EL (cell line): ENCODE measurements around the gene HRNR.
"Not testable (repeated sequence)": the region's sequence is repeated elsewhere in the genome, so short reads cannot be mapped to it uniquely, and the experiment has no call there.

Experiments
- DNase-seq: peaks from one replicate; pipeline ENCODE4 v3.0.0-alpha.2; 2016

Gene HRNR

DNA sequence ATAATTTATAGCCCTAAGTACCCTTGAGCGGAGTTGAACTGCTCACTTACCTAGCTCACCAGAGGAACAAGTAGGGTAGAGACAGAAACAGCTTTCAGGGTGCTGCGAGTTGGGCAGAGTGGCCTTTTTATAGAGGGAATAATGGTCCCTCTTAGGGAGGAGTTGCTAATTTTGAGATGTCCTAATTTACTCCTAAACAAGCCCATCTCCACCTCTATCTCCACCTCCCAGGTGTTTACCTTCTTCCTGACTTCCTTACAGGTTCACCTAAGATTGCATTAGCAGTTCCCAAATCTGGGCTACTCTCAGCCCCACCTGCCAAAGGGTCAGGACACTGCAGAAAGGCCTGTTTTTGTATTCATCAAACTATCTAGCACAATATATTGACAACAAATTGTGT, at the start of gene HRNR:
HRNR (minus strand) TSS at position 101 of the 400 bp plus-strand sequence. CDS start 940 bp downstream, outside the sequence.
- DNase-seq = no peak

DNA sequence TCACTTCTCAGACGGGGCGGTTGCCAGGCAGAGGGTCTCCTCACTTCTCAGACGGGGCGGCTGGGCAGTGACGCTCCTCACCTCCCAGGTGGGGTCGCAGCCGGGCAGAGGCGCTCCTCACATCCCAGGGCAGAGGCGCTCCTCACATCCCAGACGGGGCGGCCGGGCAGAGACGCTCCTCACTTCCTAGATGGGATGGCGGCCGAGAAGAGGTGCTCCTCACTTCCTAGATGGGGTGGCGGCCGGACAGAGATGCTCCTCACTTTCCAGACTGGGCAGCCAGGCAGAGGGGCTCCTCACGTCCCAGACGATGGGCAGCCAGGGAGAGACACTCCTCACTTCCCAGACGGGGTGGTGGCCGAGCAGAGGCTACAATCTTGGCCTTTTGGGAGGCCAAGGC, 32.4 kb upstream of the HRNR start:
- not testable (repeated sequence) for DNase-seq

DNA sequence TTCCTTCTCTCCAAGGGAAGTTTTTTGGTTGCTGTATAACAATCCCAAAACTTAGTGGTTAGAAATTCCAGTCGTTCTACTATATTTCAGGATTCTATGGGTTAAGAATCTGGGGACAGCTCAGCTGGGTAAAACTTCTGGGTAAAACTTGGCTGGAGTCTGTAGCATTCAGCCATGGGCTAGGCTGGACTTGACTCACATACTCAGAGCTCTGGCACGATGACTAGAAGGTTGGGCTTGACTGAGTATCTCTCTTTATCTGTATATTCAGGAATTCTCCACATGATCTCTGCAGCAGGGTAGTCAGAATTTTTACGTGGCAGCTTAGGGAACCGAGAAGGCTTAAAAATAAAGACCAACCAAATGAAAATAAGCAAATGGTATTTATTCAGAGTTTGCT, 28.2 kb upstream of the HRNR start:
- DNase-seq = peak; percentile 40

DNA sequence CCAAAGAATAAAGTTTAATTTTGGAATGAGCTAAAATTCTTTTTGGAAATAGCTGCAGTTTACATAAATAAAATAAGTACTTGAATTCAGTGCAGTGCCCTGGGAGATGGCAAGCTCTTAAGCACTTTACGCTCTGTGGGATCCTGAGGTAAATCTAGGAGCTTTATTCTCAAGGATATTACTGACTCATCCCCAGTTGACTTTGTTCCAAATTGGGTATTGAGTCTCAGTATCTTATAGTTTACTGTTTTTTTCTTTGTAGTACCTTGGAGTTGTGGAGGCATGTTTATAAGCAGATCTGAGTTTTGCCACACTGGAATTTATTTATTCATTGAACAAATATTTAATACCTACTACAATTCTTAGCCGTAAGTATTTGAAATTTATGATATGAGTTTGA, 27.4 kb upstream of the HRNR start:
- DNase-seq = peak; percentile 27

DNA sequence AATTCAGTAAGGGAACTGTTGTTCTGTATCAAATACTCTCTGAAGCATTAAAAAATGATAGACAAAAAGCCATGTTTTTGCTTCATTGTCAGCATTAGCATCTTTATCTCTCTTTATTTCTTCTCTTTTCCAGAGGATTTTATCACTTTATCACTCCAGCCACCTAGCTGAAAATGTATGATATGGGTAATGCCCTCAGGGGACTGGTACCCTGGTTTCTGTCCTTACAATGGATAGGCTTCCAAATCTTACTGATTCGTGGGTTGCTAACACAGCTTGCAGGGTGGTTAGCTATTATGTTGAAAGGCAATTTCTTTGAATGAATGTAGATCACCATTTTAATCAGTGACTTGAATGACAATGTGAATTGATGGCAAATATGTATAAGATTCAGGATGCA, 23.3 kb upstream of the HRNR start:
- no peak for DNase-seq

DNA sequence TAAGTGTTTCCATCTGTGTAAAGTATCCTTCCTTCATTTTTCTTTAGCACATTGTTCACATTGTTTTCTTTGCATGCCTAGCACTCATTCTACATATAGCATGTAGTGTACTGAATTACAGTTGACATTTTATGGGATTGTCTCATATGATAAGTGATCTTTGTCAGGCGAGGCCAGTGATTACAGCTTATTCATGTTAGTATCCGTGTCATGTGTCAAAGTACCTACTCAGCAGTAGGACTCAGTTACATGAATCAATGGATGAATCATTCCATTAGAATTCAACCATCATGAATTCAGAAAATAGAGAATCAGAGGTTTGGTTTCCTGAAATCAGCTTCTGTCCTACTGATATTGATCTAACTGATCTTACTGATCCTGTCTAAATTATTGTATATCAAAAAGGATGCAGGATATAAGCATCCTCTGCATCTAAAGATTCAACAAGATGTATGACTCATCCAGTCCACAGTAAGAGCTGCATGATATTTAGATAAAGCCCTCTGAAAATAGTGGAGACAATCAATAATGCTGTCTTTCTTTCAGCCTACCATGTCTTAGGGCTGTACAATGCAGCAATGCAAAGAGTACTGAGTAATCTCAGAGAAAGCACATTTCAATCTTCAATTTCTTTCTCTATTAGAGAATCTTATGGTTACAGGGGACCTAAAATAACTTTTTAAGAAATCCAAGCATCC, 20.7 kb upstream of the HRNR start:
- peak; percentile 45 for DNase-seq

DNA sequence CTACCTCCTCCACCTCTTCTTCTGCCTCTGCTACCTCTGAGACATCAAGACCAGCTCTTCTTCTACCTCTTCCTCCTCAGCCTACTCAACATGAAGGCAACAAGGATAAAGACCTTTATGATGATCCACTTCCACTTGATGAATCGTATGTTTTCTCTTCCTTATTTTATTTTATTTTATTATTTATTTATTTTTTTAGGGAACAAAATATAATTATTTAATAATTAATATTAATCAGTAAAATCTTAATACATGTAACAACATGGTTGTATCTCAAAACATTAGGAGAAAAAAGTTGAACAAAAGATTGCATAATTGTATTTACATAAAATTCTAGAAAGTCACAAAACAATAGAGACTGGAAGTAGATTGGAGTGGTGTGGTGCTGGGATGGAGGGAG, 13.1 kb upstream of the HRNR start:
- no peak for DNase-seq

DNA sequence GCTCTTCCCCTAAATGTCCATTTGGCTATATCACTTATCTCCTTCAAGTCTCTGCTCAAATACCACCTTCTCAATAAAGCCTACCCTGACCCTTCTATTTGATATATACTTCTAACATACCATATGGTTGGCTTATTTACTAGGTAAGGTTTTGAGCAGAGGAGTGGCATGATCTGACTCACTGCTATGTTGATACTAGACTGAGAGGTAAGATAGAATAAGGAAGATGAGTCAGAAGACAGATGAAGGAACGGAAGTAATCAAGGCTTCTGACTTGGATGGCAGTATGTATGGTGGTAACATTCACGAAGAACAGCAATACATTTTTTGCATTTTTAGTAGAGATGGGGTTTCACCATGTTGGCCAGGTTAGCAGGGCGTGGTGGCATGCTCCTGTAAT, 4.8 kb upstream of the HRNR start:
- DNase-seq = no peak

DNA sequence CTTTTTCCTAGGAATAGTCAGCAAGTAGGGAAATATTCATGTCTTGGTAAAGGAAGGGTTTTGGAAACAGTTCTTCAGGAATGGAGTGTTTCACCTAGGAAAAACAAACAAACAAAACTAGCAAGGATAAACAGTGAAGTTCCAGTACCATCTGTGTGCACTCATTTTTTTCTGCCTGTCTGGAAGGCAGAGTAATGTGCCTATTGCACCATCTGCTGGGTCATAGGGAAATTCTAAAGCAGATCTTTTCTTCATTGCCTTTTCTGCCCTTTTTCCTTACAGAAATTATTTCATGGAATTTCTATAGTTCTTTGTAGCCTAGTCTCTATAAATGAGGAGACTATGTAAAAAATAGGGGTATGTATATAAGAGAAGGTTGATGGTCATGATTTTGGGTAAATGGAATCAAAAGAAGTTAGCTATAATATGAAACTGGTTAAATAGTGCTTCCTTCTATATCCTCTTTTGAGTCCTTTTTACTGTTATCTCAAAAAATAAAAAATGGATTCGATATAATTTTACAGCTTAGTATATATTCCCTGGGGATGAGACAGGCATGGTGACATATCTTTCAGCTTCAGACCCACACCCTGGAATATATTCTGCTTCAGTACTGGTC, 3.4 kb upstream of the HRNR start:
- no peak for DNase-seq

DNA sequence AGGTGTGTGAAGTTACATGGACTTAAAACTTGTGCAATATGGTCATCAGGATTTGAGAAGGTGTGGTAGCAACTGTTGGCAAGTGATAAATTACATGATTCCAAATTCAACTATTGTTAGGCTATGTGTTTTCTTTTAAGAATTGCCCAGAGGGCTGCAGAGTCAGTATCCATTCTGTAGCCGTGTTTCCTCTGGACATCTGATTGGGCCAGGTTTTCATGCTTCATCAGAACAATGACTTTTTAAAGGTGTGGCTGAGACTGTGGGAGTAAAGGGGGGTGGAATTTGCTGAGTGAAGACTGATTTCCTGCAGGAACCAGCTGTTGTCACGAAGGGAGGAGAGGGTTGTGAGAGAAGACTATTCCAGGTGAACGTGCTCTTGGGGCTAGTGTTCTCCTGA, 1.7 kb upstream of the HRNR start:
- DNase-seq = no peak

DNA sequence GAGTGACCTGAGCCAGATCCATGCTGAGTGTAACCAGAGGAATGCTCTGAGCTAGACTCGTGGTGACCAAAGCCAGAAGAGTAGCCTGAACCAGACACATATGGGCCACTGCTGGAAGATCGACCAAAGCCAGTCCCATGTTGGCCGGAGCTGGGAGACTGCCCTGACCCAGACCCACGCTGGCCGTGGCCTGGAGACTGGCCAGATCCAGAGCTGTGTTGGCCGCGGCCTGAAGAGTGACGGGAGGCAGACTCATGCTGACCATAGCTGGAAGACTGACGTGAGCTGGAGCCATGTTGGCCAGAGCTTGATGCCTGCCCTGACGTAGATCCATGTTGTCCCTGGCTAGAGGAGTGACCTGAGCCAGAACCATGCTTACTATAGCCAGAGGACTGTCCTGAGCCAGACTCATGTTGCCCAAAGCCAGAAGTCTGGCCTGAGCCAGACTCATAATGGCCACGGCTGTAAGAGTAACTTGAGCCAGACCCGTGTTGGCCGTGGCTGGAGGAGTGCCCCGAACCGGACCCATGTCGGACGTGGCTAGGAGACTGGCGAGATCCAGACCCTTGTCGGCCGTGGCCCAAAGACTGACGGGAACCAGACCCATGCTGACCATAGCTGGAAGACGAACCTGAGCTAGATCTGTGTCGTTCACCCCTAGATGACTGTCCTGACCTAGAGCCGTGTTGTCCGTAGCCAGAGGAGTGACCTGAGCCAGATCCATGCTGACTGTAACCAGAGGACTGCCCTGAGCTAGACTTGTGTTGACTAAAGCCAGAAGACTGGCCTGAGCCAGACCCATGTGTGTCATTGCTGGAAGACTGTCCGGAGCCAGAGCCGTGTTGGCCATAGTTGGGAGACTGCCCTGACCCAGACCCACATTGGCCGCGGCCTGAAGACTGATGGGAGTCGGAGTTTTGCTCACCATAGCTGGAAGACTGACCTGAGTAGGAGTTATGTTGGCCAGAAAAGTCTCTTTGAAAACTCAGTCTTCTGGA, 3.5 kb downstream of the HRNR start:
- DNase-seq = no peak

DNA sequence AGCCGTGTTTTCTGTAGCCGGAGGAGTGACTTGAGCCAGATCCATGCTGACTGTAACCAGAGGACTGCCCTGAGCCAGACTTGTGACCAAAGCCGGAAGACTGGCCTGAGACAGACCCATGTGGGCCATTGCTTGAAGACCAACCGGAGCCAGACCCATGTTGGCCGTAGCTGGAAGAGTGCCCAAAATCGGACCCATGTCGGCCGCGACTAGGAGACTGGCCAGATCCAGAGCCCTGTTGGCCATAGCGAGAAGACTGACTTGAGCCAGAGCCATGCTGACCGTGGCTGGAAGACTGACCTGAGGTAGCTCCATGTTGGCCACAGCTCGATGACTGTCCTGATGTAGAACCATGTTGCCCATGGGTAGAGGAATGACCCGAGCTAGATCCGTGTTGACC, 4.6 kb downstream of the HRNR start:
- not testable (repeated sequence) for DNase-seq

DNA sequence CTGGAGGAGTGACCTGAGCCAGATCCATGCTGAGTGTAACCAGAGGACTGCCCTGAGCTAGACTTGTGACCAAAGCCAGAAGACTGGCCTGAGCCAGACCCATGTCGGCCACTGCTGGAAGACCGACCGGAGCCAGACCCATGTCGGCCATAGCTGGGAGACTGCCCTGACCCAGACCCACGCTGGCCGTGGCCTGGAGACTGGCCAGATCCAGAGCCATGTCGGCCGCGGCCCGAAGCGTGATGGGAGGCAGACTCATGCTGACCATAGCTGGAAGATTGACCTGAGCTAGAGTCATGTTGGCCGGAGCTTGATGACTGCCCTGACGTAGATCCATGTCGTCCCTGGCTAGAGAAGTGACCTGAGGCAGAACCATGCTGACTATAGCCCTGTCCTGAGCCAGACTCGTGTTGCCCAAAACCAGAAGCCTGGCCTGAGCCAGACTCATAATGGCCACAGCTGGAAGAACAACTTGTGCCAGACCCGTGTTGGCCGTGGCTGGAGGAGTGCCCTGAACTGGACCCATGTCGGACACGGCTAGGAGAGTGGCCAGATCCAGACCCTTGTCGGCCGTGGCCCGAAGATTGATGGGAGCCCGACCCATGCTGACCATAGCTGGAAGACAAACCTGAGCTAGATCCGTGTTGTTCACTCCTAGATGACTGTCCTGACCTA, 5.1 kb downstream of the HRNR start:
- no peak for DNase-seq

DNA sequence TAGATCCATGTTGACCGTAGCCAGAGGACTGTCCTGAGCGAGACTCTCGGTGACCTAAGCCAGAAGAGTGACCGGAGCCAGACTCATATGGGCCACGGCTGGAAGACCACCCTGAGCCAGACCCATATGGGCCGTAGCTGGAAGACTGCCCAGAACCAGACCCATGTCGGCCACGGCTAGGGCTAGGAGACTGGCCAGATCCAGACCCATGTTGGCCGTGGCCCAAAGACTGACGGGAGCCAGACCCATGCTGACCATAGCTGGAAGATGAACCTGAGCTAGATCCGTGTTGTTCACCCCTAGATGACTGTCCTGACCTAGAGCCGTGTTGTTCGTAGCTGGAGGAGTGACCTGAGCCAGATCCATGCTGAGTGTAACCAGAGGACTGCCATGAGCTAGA, 8.4 kb downstream of the HRNR start:
- DNase-seq = not testable (repeated sequence)

DNA sequence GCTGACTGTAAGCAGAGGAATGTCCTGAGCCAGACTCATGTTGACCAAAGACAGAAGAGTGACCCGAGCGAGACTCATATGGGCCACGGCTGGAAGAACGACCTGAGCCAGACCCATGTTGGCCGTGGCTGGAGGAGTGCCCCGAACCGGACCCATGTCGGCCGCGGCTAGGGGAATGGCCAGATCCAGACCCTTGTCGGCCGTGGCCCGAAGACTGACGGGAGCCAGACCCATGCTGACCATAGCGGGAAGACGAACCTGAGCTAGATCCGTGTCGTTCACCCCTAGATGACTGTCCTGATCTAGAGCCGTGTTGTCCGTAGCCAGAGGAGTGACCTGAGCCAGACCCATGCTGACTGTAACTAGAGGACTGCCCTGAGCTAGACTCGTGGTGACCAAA, 9.1 kb downstream of the HRNR start:
- not testable (repeated sequence) for DNase-seq

DNA sequence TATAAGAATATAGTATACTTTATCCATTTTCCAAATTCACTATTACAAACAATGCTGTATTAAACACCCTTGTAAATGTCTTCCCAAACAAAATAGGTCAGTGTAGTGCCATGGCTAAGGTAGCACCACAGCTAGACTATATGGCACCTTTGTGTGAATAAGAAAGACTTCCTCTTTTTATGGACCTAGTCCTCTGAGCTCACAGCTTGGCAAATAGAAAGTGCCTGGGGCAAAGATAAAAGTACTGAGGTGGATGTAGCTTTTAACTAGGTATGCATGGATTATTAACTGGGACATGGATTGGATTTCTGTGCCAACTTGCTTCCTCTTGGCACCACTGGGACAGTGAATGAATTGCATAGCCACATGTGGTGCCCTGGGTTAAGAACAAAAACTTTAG, 25.0 kb downstream of the HRNR start:
- no peak for DNase-seq

DNA sequence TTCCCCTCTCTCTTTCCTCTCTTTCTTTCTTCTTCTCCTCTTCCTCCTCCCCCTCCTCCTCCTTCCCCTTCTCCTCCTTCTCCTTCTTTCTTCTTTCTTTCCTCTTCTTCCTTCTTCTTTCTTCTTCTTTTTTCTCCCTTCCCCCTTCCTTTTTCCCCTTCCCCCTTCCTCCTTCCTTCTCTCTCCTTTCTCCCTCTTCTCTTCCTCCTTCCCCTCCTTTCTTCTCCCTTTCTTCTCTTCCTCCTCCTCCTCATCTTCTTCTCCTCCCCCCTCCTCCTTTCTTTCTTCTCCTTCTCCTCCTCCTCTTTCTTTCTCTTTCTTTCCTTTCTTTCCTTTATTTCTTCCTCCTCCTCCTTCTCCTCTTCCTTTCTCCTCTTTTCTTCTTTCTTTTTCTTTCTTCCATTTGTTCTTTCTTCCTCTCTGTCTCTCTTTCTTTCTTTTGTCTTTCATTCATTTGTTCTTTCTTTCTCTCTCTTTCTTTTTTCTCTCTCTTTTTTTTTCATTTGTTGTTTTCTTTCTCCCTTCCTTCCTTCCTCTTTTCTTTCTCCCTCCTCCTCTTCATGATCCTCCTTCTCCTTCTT, 26.5 kb downstream of the HRNR start:
- DNase-seq = no peak

DNA sequence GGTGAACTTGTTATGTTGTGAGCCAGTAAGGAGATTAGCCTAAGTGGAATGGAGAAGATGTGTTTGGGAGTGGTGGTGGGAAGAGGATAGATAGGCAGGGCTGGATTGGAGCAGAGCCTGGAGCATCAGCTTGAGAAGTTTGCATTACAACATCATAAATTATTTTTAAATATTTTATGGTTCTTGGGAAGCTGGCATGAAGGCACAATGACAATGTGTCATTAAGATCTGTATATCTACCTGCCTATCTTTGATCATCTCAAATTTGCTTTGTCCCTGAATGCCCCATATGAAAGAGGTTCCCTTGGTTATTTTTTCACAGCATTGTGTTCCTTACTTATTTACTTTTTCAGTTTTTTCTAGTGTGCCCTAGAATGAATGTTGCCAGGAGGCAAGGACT, 32.3 kb downstream of the HRNR start:
- no peak for DNase-seq

DNA sequence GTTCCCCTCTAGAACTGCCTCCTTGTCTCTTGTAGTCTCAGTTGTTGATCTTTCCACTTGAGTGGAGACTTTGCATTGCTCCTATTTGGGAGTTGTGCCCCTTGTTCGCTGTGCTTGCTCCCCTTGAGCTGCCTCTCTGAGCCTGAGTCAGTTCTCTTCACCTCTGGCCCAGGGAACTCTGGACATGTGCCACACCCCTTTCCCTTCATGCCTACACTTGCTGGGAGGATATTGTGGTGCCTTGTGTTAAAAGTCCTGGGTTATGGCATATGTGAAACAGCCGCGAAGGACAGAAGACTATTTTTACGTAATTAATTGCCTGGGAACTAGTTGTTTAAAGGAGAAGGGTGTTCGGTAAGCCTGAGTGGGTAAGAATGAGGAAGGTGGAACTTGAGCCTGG, 32.7 kb downstream of the HRNR start:
- no peak for DNase-seq

DNA sequence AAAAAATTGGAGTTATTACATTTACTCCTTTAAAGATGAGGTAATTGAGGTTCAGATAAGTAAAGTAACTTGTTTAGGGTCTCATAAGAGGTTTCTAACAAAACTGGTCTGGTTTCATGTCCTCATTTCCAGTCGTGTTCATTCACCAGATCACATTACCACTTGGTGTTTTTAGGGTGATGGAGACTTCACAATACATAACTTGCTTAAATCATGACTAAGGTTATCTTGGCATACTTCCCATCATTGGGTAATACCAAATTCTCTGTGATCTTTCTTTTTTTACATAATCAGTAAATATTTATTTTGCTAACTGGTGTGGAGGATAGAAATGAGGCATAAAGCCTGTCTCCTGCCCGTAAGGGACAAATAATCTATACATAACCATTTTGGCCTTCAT, 33.4 kb downstream of the HRNR start:
- peak; percentile 45 for DNase-seq

DNA sequence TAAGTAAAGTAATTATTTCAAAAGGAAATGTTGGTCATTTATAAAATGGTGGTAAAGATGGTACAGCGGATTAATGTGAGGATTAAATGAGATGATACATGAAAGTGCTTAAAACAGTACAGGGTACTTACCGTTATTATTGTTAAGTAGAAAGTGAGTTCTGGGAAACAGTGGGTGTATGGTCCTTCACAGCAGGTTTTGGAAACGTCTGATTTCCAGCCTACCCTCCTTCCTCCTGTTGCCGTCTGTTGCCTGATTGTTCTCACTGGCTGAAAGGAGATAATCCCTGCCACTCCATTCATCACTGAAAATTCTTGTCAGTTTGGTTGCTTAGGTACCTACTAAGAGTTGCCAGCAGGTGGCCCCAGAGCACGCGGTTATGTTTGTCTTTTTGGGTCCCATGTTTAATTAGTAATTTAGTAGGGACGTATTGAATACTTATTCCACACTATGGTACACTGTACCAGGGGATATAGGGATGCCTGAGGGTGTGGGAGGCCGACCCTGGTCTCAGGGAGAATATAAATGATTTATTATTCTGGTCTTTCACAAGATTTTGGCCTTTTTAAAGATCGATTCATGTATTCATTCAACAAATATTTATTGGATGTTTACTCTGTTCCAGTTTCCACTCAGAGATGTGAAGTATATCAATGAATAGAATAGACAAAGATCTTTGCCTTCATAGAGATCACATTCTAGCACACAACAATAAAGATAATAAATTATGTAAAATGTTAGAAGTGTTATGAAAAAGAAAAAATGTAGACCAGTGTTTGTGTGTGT, 34.1 kb downstream of the HRNR start:
- peak; percentile 74 for DNase-seq
